Sigmoid colon (tissue), 7 donors: ENCODE results near the gene FAM216B. TPM values are rescaled to one million over a fixed set of nuclear protein-coding genes. Genes with fewer than 3 reads are reported as not detected.

Source experiments
- DNase-seq: peaks from one replicate; pipeline ENCODE4 v3.0.0-alpha.2; 2019
- H3K27ac ChIP-seq, 4 donors: fragments of 200-600 bp; sonication (generic); one replicate each; pipeline ENCODE4 v1.5.1; 2016 to 2019; ENCODE audit warnings: mild to moderate bottlenecking in 1 of 4
- H3K27me3 ChIP-seq, 3 donors: fragments of 200-600 bp; sonication (generic); one replicate each; pipeline ENCODE4 v1.5.1; 2019; ENCODE audit warnings: mild to moderate bottlenecking in 1 of 3
- H3K36me3 ChIP-seq, 4 donors: fragments of 200-600 bp; sonication (generic); one replicate each; pipeline ENCODE4 v1.5.1; 2016 to 2019
- H3K4me1 ChIP-seq, 4 donors: fragments of 200-600 bp; sonication (generic); one replicate each; pipeline ENCODE4 v1.5.1; 2017 to 2019
- H3K4me3 ChIP-seq, 4 donors: fragments of 200-600 bp; sonication (generic); one replicate each; pipeline ENCODE4 v1.5.1; 2017 to 2019; ENCODE audit warnings: mild to moderate bottlenecking in 2 of 4, moderate library complexity in 1 of 4
- H3K9me3 ChIP-seq, 4 donors: fragments of 200-600 bp in 3 of 4; sonication (generic) in 3 of 4; one replicate each; pipeline versions ENCODE4 v1.5.1 to v1.6.1; 2013 to 2019
- EP300 ChIP-seq, 4 donors: sonication (generic); formaldehyde crosslinking; IDR thresholded peaks; one replicate each; pipeline ENCODE4 v1.6.1; 2017; ENCODE audit warnings: antibody characterized with exemption in 4 of 4
- POLR2A ChIP-seq, 2 donors: fragments of 450-650 bp; IDR thresholded peaks; one replicate each; pipeline ENCODE4 v1.6.1; 2016; ENCODE audit warnings: antibody characterized with exemption in 2 of 2, mild to moderate bottlenecking in 2 of 2, moderate library complexity in 2 of 2
- POLR2AphosphoS5 ChIP-seq, 4 donors: sonication (generic); formaldehyde crosslinking; IDR thresholded peaks; one replicate each; pipeline ENCODE4 v1.6.1; 2017; ENCODE audit warnings: antibody characterized with exemption in 4 of 4
- WGBS, 2 donors: extraction: QIAGEN DNeasy Blood & Tissue Kit; methylation state at CpG; one replicate each; pipeline ENCODE4 v1.1.7; 2013; 5-methylcytosine and 5-hydroxymethylcytosine counted together
- intact Hi-C: fragments of 100-400 bp; cut with DNase I; formaldehyde crosslinking; loops from one replicate; pipeline ENCODE4 v1.15.1; 2023
- polyA plus RNA-seq, 3 donors: library from polyadenylated mRNA; stranded (reverse); fragments of 200-250 nt; gene quantifications; one replicate each; pipeline ENCODE4 v1.2.3, GENCODE V29; 2013
- total RNA-seq, 4 donors: library from RNA; depleted of rRNA; stranded (reverse); fragments of >200 nt; gene quantifications; one replicate each; pipeline ENCODE4 v1.1.0, GENCODE V29; 2016
- TF ChIP-seq, protein P1 (sequence below), 4 experiments: fragments of 450-650 bp in 3 of 4; fragments of 200-600 bp in 1 of 4; IDR thresholded peaks; one replicate each; pipeline ENCODE4 v1.5.1; 2016 to 2019; ENCODE audit warnings: antibody characterized with exemption in 4 of 4, mild to moderate bottlenecking in 3 of 4, moderate library complexity in 2 of 4
- donor health status: healthy with polysubstance abuse.
- donor health status: Bipolar disorder and iron deficiency.
- donor health status: healthy.

The FAM216B gene
- total RNA-seq (not detected), polyA plus RNA-seq (under 1 TPM in 2 of 3 donors, not detected in 1; 0.23 to 0.86 TPM)

- no peaks in the 10 kb centered on the region for H3K36me3 ChIP-seq
- no peak within 1 kb of the TSS for H3K27ac ChIP-seq
- peaks cover 0 to 9% (median 6%) of the 10 kb centered on the region in 4 donors for H3K4me1 ChIP-seq
- H3K9me3 ChIP-seq, result no peaks in the 10 kb centered on the region
- no peak within 1 kb of the TSS for H3K4me3 ChIP-seq
- no peak for DNase-seq
- intact Hi-C loops, result no loop called here
- 78 to 82% methylated on average over 3 of the region's 3 CpGs for WGBS, 2 donors
- TF ChIP-seq EP300 (IDR thresholded peaks at IDR 0.05), result no peak
- no peak for TF ChIP-seq POLR2A (IDR thresholded peaks at IDR 0.05)
- TF ChIP-seq, protein P1, sequence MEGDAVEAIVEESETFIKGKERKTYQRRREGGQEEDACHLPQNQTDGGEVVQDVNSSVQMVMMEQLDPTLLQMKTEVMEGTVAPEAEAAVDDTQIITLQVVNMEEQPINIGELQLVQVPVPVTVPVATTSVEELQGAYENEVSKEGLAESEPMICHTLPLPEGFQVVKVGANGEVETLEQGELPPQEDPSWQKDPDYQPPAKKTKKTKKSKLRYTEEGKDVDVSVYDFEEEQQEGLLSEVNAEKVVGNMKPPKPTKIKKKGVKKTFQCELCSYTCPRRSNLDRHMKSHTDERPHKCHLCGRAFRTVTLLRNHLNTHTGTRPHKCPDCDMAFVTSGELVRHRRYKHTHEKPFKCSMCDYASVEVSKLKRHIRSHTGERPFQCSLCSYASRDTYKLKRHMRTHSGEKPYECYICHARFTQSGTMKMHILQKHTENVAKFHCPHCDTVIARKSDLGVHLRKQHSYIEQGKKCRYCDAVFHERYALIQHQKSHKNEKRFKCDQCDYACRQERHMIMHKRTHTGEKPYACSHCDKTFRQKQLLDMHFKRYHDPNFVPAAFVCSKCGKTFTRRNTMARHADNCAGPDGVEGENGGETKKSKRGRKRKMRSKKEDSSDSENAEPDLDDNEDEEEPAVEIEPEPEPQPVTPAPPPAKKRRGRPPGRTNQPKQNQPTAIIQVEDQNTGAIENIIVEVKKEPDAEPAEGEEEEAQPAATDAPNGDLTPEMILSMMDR (IDR thresholded peaks at IDR 0.05), result no peak
- no peak for TF ChIP-seq POLR2AphosphoS5 (IDR thresholded peaks at IDR 0.05)
- H3K27me3 ChIP-seq, result no peaks in the 10 kb centered on the region
Observed at GRCh38 chr13:42781352-42781751, at the start of gene FAM216B. FAM216B (plus strand) TSS chr13:42781584; CDS start chr13:42784068, 2,484 bp downstream.

DNA sequence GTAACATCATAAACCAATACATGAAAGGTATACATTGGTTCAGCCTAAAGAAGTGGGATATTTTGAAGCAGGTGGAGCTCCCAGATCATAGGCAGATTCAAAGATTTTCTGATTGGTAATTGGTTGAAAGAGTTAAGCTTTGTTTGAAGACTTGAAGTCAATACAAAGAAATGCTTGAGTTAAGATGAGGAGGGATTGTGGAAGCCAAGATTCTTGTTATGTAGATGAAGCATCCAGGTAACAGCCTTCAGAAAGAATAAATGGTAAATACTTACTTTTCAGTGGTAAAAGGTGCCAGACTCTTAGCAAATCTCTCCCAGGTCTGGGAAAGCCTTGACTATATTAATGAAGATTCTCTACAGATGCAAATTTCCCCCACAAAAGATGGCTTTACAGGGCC is 49.3 kb upstream of the FAM216B start:
- no peaks in the 10 kb centered on the region for H3K27me3 ChIP-seq
- H3K9me3 ChIP-seq, result no peaks in the 10 kb centered on the region
- DNase-seq, result no peak
- H3K27ac ChIP-seq, result no peak overlapping the region
- no peaks in the 10 kb centered on the region for H3K4me1 ChIP-seq
- intact Hi-C loops, result no loop called here
- no peaks in the 10 kb centered on the region for H3K36me3 ChIP-seq
- TF ChIP-seq POLR2A (IDR thresholded peaks at IDR 0.05), result no peak
- TF ChIP-seq EP300 (IDR thresholded peaks at IDR 0.05), result no peak
- no peak for TF ChIP-seq POLR2AphosphoS5 (IDR thresholded peaks at IDR 0.05)
- TF ChIP-seq, protein P1 (IDR thresholded peaks at IDR 0.05), result no peak
- H3K4me3 ChIP-seq, result no peak overlapping the region

DNA sequence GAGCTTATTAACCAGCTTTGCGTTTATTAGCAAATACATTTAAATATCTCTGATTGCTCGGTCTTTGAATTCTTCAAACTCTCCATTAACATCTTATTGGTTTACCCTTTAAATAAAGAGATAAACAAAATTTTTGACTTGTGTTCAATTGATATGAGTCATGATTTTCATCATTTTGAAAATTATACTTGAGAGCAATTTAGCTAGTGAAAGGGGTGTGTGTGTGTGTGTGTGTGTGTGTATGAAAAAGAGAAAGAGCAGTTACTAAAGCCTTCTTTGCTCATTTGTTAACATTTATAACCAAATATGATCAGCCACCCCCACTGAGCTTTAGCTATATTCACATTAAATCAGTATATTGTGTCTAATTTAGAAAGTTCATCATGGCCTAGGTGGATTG is 48.3 kb upstream of the FAM216B start:
- no peaks in the 10 kb centered on the region for H3K9me3 ChIP-seq
- H3K27ac ChIP-seq, result no peak overlapping the region
- TF ChIP-seq, protein P1 (IDR thresholded peaks at IDR 0.05), result no peak
- TF ChIP-seq POLR2A (IDR thresholded peaks at IDR 0.05) (no peak), EP300 (IDR thresholded peaks at IDR 0.05) (no peak), POLR2AphosphoS5 (IDR thresholded peaks at IDR 0.05) (no peak)
- intact Hi-C loops, result no loop called here
- DNase-seq, result no peak
- no peaks in the 10 kb centered on the region for H3K4me1 ChIP-seq
- H3K4me3 ChIP-seq, result no peak overlapping the region
- H3K36me3 ChIP-seq, result no peaks in the 10 kb centered on the region
- H3K27me3 ChIP-seq, result no peaks in the 10 kb centered on the region
- WGBS, 2 donors, result 94 to 95% methylated on average over 2 of the region's 2 CpGs

DNA sequence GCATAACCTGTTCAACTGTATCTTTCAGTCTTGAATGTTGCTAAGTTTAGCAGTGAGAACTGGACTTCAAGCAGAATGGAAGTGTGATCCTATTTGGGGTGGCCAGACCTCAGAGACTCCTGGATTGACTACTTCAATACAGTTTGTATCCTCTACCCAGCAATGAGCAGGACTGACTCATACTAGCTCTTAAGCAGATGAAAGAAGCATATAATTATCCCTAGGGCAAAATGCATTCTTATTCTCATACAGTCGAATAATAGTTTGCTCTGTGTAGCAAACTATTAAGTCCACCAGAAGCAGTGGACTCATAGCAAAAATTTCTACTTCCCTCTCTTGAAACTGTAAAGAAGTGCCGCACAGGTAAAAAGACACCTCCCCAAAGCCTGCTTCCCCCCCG is 46.4 kb upstream of the FAM216B start:
- Histone ChIP-seq H3K9me3 (no peaks in the 10 kb centered on the region), H3K4me1 (no peaks in the 10 kb centered on the region), H3K4me3 (no peak overlapping the region), H3K36me3 (no peaks in the 10 kb centered on the region), H3K27ac (no peak overlapping the region), H3K27me3 (no peaks in the 10 kb centered on the region)
- 85 to 90% methylated on average over 3 of the region's 3 CpGs for WGBS, 2 donors
- DNase-seq, result no peak
- TF ChIP-seq POLR2AphosphoS5 (IDR thresholded peaks at IDR 0.05) (no peak), EP300 (IDR thresholded peaks at IDR 0.05) (no peak), POLR2A (IDR thresholded peaks at IDR 0.05) (no peak)
- TF ChIP-seq, protein P1 (IDR thresholded peaks at IDR 0.05), result no peak
- intact Hi-C loops, result no loop called here

GRCh38 chr13:42740753-42741152 is 40.6 kb upstream of the FAM216B start:
- 11 to 27% methylated on average over 1 of the region's 1 CpG for WGBS, 2 donors
- intact Hi-C loops, result no loop called here
- TF ChIP-seq POLR2AphosphoS5 (IDR thresholded peaks at IDR 0.05), result no peak
- no peak for TF ChIP-seq POLR2A (IDR thresholded peaks at IDR 0.05)
- no peak for TF ChIP-seq EP300 (IDR thresholded peaks at IDR 0.05)
- TF ChIP-seq, protein P1 (IDR thresholded peaks at IDR 0.05), result no peak

More at GRCh38 chr13:42740753-42741152, 40.6 kb upstream of the FAM216B start:
- H3K9me3 ChIP-seq, result no peaks in the 10 kb centered on the region
- H3K4me1 ChIP-seq, result peaks cover 0 to 2% (median 0%) of the 10 kb centered on the region in 4 donors
- DNase-seq, result no peak
- no peaks in the 10 kb centered on the region for H3K27me3 ChIP-seq
- H3K36me3 ChIP-seq, result no peaks in the 10 kb centered on the region
- H3K27ac ChIP-seq, result no peak overlapping the region
- H3K4me3 ChIP-seq, result no peak overlapping the region
